Cardiac muscle cell (in vitro differentiated cells and primary cell): ENCODE data around the gene KRT77. TPM values are rescaled to one million over a fixed set of nuclear protein-coding genes. Genes with fewer than 3 reads are reported as not detected.

Experiments used
- DNase-seq, 2 donors: peaks; one replicate each; pipeline versions ENCODE4 v3.0.0 to v3.0.0-alpha.2; 2010 to 2017; ENCODE audit warnings: low read depth in 1 of 2, low spot score in 1 of 2
- H3K27ac ChIP-seq: fragments of 200-600 bp; sonication (generic); 2 replicates; pipeline ENCODE4 v1.5.1; 2016
- H3K27me3 ChIP-seq: fragments of 200-600 bp; sonication (generic); 2 replicates; pipeline ENCODE4 v1.6.0; 2016; ENCODE audit warnings: control low read depth
- H3K36me3 ChIP-seq: fragments of 200-600 bp; sonication (generic); 2 replicates; pipeline ENCODE4 v1.5.1; 2016; ENCODE audit warnings: control low read depth
- H3K4me1 ChIP-seq: fragments of 200-600 bp; sonication (generic); 2 replicates; pipeline ENCODE4 v1.8.1; 2017; ENCODE audit warnings: low read depth, mild to moderate bottlenecking, mixed run types
- H3K4me3 ChIP-seq: fragments of 200-600 bp; sonication (generic); 2 replicates; pipeline ENCODE4 v1.5.1; 2016; ENCODE audit warnings: mild to moderate bottlenecking
- H3K9me3 ChIP-seq: fragments of 200-600 bp; sonication (generic); 2 replicates; pipeline ENCODE4 v1.5.1; 2017; ENCODE audit warnings: low read depth, mild to moderate bottlenecking, control low read depth
- CTCF ChIP-seq: IDR thresholded peaks from 2 replicates; pipeline ENCODE4 v1.5.1; 2012; ENCODE audit warnings: low read depth, mild to moderate bottlenecking, low read length
- polyA plus RNA-seq: library from polyadenylated mRNA; unstranded; fragments of >200 nt; fragmentation: Nextera tagmentation; extraction: Ambion mirVana; gene quantifications from 2 replicates; pipeline ENCODE4 v1.2.1, GENCODE V29; 2016
- total RNA-seq: library from RNA; depleted of rRNA; stranded (reverse); fragments of >200 nt; gene quantifications from 2 replicates; pipeline ENCODE4 v1.2.3, GENCODE V29; 2016

KRT77 gene
- total and polyA plus RNA-seq, 2 experiments from 2014 or later, result not detected

DNA sequence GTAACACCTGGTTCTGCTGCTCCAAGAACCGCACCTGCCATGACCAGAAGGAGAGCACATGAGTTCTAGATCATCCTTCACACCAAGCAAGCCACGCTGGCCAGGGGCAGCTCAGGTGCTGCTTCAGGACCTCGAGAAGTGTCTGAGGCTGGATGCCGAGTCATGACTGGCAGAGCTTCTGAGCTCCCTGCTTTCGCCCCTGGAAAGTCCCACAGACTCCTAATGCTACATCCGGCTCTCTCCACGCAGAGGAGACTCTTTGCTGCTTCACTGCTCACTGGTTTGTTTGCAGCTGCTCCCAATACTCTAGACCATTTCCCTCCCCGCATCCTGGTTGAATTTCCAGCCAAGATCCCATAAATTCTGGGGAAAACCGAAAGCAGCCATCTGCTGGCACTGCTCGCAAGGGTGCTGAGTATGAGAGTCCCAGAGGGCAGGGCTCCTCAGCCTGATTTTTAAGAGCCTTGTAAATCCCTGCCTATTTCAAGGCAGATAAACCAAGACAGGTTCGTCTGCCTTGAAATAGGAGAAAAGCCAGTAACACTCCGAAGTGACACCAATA is 52.7 kb downstream of the KRT77 start:
- Histone ChIP-seq H3K36me3 (no peaks in the 10 kb centered on the region), H3K27ac (no peak overlapping the region), H3K4me1 (peaks cover 3% of the 10 kb centered on the region), H3K9me3 (no peaks in the 10 kb centered on the region), H3K4me3 (no peak overlapping the region), H3K27me3 (peaks cover 17% of the 10 kb centered on the region)
- no peak for TF ChIP-seq CTCF
- no peak for DNase-seq

GRCh38 chr12:52649066-52649465 is 54.3 kb downstream of the KRT77 start:
- no peak for TF ChIP-seq CTCF
- Histone ChIP-seq H3K9me3 (no peaks in the 10 kb centered on the region), H3K4me3 (no peak overlapping the region), H3K27ac (no peak overlapping the region), H3K36me3 (no peaks in the 10 kb centered on the region), H3K27me3 (peaks cover 17% of the 10 kb centered on the region), H3K4me1 (no peaks in the 10 kb centered on the region)
- DNase-seq, result no peak

GRCh38 chr12:52648012-52648550 is 55.2 kb downstream of the KRT77 start:
- Histone ChIP-seq H3K36me3 (no peaks in the 10 kb centered on the region), H3K9me3 (no peaks in the 10 kb centered on the region), H3K4me1 (no peaks in the 10 kb centered on the region), H3K27ac (no peak overlapping the region), H3K27me3 (peaks cover 9% of the 10 kb centered on the region), H3K4me3 (no peak overlapping the region)
- TF ChIP-seq CTCF, result no peak
- DNase-seq, result no peak

DNA sequence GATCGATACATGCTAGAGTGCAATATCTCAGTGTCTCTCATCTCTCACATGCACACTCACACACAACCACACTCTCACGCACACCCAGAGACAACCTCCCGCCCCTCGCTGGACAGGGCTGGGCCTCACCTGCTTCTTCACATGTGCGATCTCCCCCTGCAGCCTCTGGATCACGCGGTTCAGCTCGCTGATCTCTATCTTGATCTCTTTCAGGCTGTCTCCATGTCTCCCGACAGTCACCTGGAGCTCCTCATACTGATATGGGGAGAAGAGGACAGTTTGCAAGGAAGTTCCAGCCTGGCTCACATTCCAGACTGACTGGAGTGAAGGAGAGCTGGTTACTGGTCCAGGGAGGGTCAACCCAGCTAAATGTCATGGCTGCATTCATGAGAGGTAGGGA is 55.7 kb downstream of the KRT77 start:
- no peaks in the 10 kb centered on the region for H3K36me3 ChIP-seq
- H3K4me3 ChIP-seq, result no peak overlapping the region
- DNase-seq, result no peak
- no peak for TF ChIP-seq CTCF
- H3K27ac ChIP-seq, result no peak overlapping the region
- no peaks in the 10 kb centered on the region for H3K9me3 ChIP-seq
- no peaks in the 10 kb centered on the region for H3K4me1 ChIP-seq
- H3K27me3 ChIP-seq, result peaks cover 8% of the 10 kb centered on the region

- no peak for DNase-seq
- no peak for TF ChIP-seq CTCF
- H3K9me3 ChIP-seq, result no peaks in the 10 kb centered on the region
- H3K27ac ChIP-seq, result no peak overlapping the region
- H3K27me3 ChIP-seq, result peaks cover 10% of the 10 kb centered on the region
- H3K4me1 ChIP-seq, result no peaks in the 10 kb centered on the region
- no peaks in the 10 kb centered on the region for H3K36me3 ChIP-seq
- H3K4me3 ChIP-seq, result no peak overlapping the region
Measured at GRCh38 chr12:52646613-52647012, 56.7 kb downstream of the KRT77 start.

- no peaks in the 10 kb centered on the region for H3K9me3 ChIP-seq
- no peaks in the 10 kb centered on the region for H3K4me1 ChIP-seq
- no peak overlapping the region for H3K4me3 ChIP-seq
- TF ChIP-seq CTCF, result no peak
- no peak overlapping the region for H3K27ac ChIP-seq
- H3K27me3 ChIP-seq, result peaks cover 17% of the 10 kb centered on the region
- no peak for DNase-seq
- H3K36me3 ChIP-seq, result no peaks in the 10 kb centered on the region
Measured at GRCh38 chr12:52645982-52646381, 57.3 kb downstream of the KRT77 start.
